GM21529 (cell line): ENCODE data around the gene MRAS.
A peak's percentile ranks its signal among the peaks of the same experiment; 100 is the strongest.

Source experiments
- ATAC-seq: cut with Tn5 transposase; IDR thresholded peaks from one replicate; pipeline ENCODE4 v1.9.1; 2021; ENCODE audit not compliant: unreplicated experiment

MRAS gene

GRCh38 chr3:138347960-138348753, at the start of gene MRAS:
TSS of gene MRAS (plus strand) at chr3:138348579. CDS start at chr3:138372884, 24,305 bp downstream.
- ATAC-seq: no peak

DNA sequence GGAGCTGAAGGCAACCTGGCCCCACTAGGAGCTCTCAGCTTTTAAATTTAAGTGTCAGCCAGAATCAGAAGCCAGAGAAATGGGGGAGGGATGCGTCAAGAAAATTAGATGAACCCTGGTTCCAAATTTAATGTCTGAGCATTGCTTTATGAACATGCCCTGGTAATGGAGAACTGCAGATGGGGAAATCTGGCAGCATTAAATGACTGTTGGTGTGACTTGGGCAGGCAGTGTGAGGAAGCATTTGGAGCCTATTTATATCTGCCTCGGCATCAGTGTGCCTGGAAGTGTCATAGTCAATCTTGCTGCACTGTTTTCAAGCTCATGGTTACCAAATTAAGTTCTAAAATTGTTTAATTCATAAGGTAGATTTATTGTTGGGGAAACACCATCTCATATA, 47.7 kb upstream of the MRAS start:
- ATAC-seq: no peak

DNA sequence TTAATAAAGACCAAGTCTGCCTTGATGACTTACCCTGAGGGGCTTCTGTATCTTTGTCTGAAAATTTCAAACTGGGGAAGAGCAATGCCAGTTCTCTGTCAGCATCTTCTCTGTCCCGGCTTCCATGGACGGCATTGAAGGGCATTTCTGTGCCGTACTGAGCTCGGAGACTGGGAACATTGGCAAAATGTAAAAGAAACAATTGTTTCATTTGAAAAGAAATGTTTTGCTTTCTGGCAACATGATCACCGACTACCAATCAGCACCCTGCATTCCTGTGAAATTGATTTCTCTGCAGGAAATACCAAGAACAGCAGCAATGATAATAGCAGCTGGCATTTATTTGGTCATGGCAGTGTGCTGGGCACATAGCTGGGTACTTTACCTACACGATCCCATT, 44.9 kb upstream of the MRAS start:
- no peak for ATAC-seq

GRCh38 chr3:138307899-138308298, 40.5 kb upstream of the MRAS start:
- ATAC-seq: no peak

DNA sequence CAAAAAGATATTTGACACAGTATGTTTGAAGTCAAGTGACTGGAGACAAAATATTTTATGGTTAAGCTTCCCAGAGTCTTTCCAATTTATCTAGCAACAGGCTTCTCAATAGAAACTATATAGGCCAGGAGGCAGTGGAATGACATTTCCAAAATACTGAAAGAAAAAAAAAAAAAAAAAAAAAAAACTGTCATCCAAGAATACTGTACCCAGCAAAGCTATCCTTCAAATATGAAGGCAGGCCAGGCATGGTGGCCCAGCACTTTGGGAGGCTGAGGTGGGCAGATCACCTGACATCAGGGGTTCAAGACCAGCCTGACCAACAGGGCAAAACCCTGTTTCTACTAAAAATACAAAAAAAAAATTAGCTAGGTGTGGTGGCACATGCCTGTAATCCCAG, 39.6 kb upstream of the MRAS start:
- ATAC-seq: no peak

- ATAC-seq: no peak
Measured at GRCh38 chr3:138310494-138310893, 37.9 kb upstream of the MRAS start.

- ATAC-seq: no peak
Measured at GRCh38 chr3:138314751-138315150, 33.6 kb upstream of the MRAS start.

DNA sequence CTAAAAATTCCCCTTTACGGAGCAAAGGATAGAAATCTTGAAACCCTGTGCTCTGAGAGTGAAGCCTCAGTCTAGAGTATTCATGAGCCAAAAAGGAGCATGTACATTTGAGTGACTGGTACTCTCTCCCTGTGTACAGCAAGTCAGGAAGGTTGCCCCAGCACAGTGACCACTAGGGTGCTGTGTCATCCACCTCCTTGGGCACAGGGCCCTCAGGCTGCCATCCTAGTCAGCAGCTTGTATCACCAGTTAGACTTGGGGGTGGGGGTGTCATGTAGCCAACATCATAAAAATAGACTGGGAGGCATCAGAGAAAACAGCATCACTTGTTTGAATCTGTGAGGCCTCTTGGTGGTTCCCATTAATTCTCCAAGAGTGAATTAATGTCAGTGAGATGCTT, 30.7 kb upstream of the MRAS start:
- ATAC-seq: no peak

DNA sequence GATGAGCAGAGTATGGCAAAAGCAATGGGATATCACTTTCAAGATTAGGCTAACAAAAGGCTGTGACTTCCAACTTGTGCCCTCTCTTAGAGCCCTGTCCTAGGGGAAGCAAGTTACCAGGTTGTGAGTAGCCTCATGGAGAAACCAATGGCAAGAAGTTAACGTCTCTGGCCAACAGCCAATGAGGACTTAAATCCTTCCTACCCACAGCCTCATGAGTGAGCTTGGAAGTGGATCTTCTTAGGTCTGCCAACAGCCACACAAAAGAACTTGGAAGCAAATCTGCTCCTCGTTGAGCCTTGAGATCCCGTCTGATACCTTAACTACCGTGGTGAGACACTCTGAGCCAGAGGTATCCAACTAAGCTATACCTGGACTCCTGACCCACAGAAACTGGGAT, 24.4 kb upstream of the MRAS start:
- ATAC-seq: no peak

- no peak for ATAC-seq
Measured at GRCh38 chr3:138325990-138326389, 22.4 kb upstream of the MRAS start.

GRCh38 chr3:138326866-138327595, 21.3 kb upstream of the MRAS start:
- no peak for ATAC-seq

GRCh38 chr3:138327831-138328230, 20.5 kb upstream of the MRAS start:
- ATAC-seq: no peak

DNA sequence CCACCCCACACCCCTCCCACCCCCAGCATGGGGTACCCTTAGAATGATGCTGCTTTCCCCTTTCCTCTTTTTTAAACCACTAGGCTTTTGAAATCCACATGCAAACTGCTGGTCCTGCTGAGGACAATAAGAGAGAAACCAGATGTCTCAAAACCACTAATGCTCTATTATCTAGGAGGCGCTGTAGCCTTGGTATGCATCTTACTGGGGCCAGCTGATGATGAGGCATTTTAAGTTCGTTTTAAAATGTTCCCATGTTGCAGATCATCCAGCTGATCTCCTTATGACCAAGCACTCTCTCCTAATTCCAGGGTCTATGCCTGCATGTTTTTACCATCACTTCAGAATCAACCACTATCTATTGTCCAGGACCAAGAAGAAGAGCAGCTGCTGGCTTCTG, 20.0 kb upstream of the MRAS start:
- ATAC-seq: no peak

- peak; percentile 82 for ATAC-seq
Measured at GRCh38 chr3:138329127-138329983, 19.0 kb upstream of the MRAS start, which contains the start of gene NME9. TSS of gene NME9 (minus strand) at chr3:138329851. CDS start at chr3:138329335, 516 bp downstream.

DNA sequence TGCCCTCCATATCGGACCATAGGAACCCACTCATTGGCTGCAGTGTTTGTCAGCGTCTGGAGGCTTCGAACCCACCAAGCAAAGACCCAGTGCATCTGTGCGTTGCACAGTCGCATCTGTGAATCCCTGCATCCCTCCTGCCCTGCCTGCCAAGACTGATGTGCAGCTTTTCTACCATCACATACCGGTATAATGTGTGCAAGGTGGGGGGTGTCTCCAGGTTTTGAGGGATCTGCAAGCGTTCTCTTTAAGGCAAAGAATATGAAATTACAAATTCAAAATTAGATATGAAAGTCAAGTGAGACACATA, 18.4 kb upstream of the MRAS start:
- ATAC-seq: no peak

GRCh38 chr3:138331143-138331894, 17.1 kb upstream of the MRAS start:
- no peak for ATAC-seq

GRCh38 chr3:138332472-138333073, 15.8 kb upstream of the MRAS start:
- ATAC-seq: no peak

GRCh38 chr3:138334608-138335007, 13.8 kb upstream of the MRAS start:
- ATAC-seq: no peak

DNA sequence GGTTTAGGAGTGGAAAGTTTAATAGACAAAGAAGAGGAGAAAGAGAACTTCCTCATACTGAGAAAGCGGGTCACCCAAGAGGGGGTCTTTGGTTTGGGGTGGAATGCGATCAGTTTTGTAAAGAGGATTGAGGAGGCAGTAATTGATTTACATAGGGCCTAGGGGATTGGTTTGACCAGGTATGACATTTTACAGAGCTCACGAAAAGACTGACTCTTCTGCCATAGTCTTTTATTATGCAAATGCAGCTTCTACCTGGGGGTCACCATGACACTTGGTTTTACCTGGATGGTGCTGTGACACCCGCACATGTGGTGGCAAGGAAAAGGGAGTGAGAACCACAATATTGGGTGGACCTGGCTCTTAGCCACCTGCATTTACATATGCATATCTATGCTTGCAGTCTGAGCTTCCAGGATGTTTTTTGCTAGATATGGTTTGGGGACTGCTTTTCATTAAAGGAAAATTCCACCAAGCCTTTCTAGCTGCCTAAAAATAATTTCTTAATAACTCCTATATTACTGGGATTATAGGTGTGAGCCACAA, 11.9 kb upstream of the MRAS start:
- no peak for ATAC-seq

- no peak for ATAC-seq
Measured at GRCh38 chr3:138338244-138338643, 10.1 kb upstream of the MRAS start.
